ENCODE measurements around the gene SRPK2.

Gene SRPK2

GRCh38 chr7:105153531-105153930 is 235.2 kb downstream of the SRPK2 start:
- no peak overlapping the region for H3K9ac ChIP-seq (ENCODE audit: low read depth, low read length, poor library complexity, severe bottlenecking)
- no peaks in the 10 kb centered on the region for H4K20me1 ChIP-seq (ENCODE audit: insufficient read depth, low read length, poor library complexity, severe bottlenecking)
- H3K4me2 ChIP-seq (ENCODE audit: low read depth, low read length, poor library complexity, severe bottlenecking): no peak overlapping the region
- no peak overlapping the region for H2AFZ ChIP-seq (ENCODE audit: low read length)
- H3K9me3 ChIP-seq (ENCODE audit: insufficient read depth, low read depth, low read length): no peaks in the 10 kb centered on the region
- peaks cover 28% of the 10 kb centered on the region; the same call in 1 of the 2 replicates for H3K36me3 ChIP-seq (ENCODE audit: insufficient read depth, low read length)
- H3K4me3 ChIP-seq (ENCODE audit: low read length, poor library complexity, severe bottlenecking): no peak overlapping the region
- no peaks in the 10 kb centered on the region for H3K27me3 ChIP-seq (ENCODE audit: insufficient read depth, low read length, poor library complexity, severe bottlenecking)
- no peaks in the 10 kb centered on the region for H3K79me2 ChIP-seq (ENCODE audit: insufficient read depth, low read length)
- TF ChIP-seq CTCF (conservative IDR thresholded peaks at IDR 0.05; ENCODE audit: low read length) (no peak), EZH2phosphoT487 (IDR thresholded peaks at IDR 0.05; ENCODE audit: borderline replicate concordance) (no peak)
- no peaks in the 10 kb centered on the region for H3K9me2 ChIP-seq (replicated peaks; ENCODE audit: low read depth, low read length)
- no peaks in the 10 kb centered on the region for H3F3A ChIP-seq (ENCODE audit: low read depth)
- peaks cover 15% of the 10 kb centered on the region for H3K4me1 ChIP-seq (ENCODE audit: insufficient read depth, low read length, poor library complexity, severe bottlenecking)

- H3K27me3 ChIP-seq (ENCODE audit: insufficient read depth, low read length, poor library complexity, severe bottlenecking): no peaks in the 10 kb centered on the region
- H3K9ac ChIP-seq (ENCODE audit: low read depth, low read length, poor library complexity, severe bottlenecking): no peak overlapping the region
- H2AFZ ChIP-seq (ENCODE audit: low read length): no peak overlapping the region
- H3K9me2 ChIP-seq (replicated peaks; ENCODE audit: low read depth, low read length): no peaks in the 10 kb centered on the region
- H3K79me2 ChIP-seq (ENCODE audit: insufficient read depth, low read length): no peaks in the 10 kb centered on the region
- peaks cover 25% of the 10 kb centered on the region; the same call in 1 of the 2 replicates for H3K36me3 ChIP-seq (ENCODE audit: insufficient read depth, low read length)
- H3F3A ChIP-seq (ENCODE audit: low read depth): no peaks in the 10 kb centered on the region
- no peaks in the 10 kb centered on the region for H4K20me1 ChIP-seq (ENCODE audit: insufficient read depth, low read length, poor library complexity, severe bottlenecking)
- H3K4me1 ChIP-seq (ENCODE audit: insufficient read depth, low read length, poor library complexity, severe bottlenecking): peaks cover 15% of the 10 kb centered on the region
- no peak overlapping the region for H3K4me3 ChIP-seq (ENCODE audit: low read length, poor library complexity, severe bottlenecking)
- H3K4me2 ChIP-seq (ENCODE audit: low read depth, low read length, poor library complexity, severe bottlenecking): no peak overlapping the region
- no peaks in the 10 kb centered on the region for H3K9me3 ChIP-seq (ENCODE audit: insufficient read depth, low read depth, low read length)
- TF ChIP-seq CTCF (conservative IDR thresholded peaks at IDR 0.05; ENCODE audit: low read length): no peak
- TF ChIP-seq EZH2phosphoT487 (IDR thresholded peaks at IDR 0.05; ENCODE audit: borderline replicate concordance): no peak
These were observed 237.6 kb downstream of the SRPK2 start for GRCh38 chr7:105151152-105151551.

- Histone ChIP-seq H3K4me3 (ENCODE audit: low read length, poor library complexity, severe bottlenecking) (no peak overlapping the region), H3K9ac (ENCODE audit: low read depth, low read length, poor library complexity, severe bottlenecking) (no peak overlapping the region), H3K36me3 (ENCODE audit: insufficient read depth, low read length) (peaks cover 31% of the 10 kb centered on the region; the same call in 1 of the 2 replicates), H3F3A (ENCODE audit: low read depth) (no peaks in the 10 kb centered on the region), H3K9me2 (replicated peaks; ENCODE audit: low read depth, low read length) (no peaks in the 10 kb centered on the region), H3K4me1 (ENCODE audit: insufficient read depth, low read length, poor library complexity, severe bottlenecking) (peaks cover 15% of the 10 kb centered on the region), H3K9me3 (ENCODE audit: insufficient read depth, low read depth, low read length) (no peaks in the 10 kb centered on the region), H2AFZ (ENCODE audit: low read length) (no peak overlapping the region), H3K27me3 (ENCODE audit: insufficient read depth, low read length, poor library complexity, severe bottlenecking) (no peaks in the 10 kb centered on the region), H3K79me2 (ENCODE audit: insufficient read depth, low read length) (no peaks in the 10 kb centered on the region), H3K4me2 (ENCODE audit: low read depth, low read length, poor library complexity, severe bottlenecking) (no peak overlapping the region), H4K20me1 (ENCODE audit: insufficient read depth, low read length, poor library complexity, severe bottlenecking) (no peaks in the 10 kb centered on the region)
- TF ChIP-seq CTCF (conservative IDR thresholded peaks at IDR 0.05; ENCODE audit: low read length): no peak
- TF ChIP-seq EZH2phosphoT487 (IDR thresholded peaks at IDR 0.05; ENCODE audit: borderline replicate concordance): no peak
These were observed 238.9 kb downstream of the SRPK2 start for GRCh38 chr7:105149827-105150226.

Measured in Loucy (cell line).